Mesendoderm (in vitro differentiated cells): ENCODE results near the gene ARL14EPL. TPM values are rescaled to one million over a fixed set of nuclear protein-coding genes. Genes with fewer than 3 reads are reported as not detected.

Source experiments
- DNase-seq: peaks from one replicate; pipeline ENCODE4 v3.0.0; 2013
- H2AK5ac ChIP-seq: 2 replicates; pipeline ENCODE4 v1.6.1; 2013; ENCODE audit warnings: low read length, inconsistent platforms
- H2BK120ac ChIP-seq: 2 replicates; pipeline ENCODE4 v1.6.1; 2013; ENCODE audit warnings: low read depth, mild to moderate bottlenecking, low read length, moderate library complexity, mixed read lengths
- H2BK15ac ChIP-seq: replicated peaks from 2 replicates; pipeline ENCODE4 v1.6.1; 2013; ENCODE audit warnings: low read depth, mild to moderate bottlenecking, moderate library complexity
- H2BK5ac ChIP-seq: 2 replicates; pipeline ENCODE4 v1.6.1; 2013; ENCODE audit warnings: low read length, inconsistent platforms
- H3K18ac ChIP-seq: 2 replicates; pipeline ENCODE4 v1.6.1; 2013; ENCODE audit warnings: mild to moderate bottlenecking, low read length, mixed read lengths
- H3K23ac ChIP-seq: one replicate; pipeline ENCODE4 v1.6.1; 2013; ENCODE audit warnings: low read length
- H3K27ac ChIP-seq: 2 replicates; pipeline ENCODE4 v1.5.1; 2013; ENCODE audit warnings: low read depth, mild to moderate bottlenecking, inconsistent platforms, low read length, moderate library complexity
- H3K27me3 ChIP-seq: 2 replicates; pipeline ENCODE4 v1.6.1; 2013; ENCODE audit warnings: low read length, control low read depth, mild to moderate bottlenecking, inconsistent platforms; ENCODE audit not compliant: insufficient read depth, poor library complexity
- H3K36me3 ChIP-seq: 2 replicates; pipeline ENCODE4 v1.6.1; 2013; ENCODE audit warnings: low read length, inconsistent platforms; ENCODE audit not compliant: control insufficient read depth, insufficient read depth
- H3K4ac ChIP-seq: one replicate; pipeline ENCODE4 v1.6.1; 2013; ENCODE audit warnings: low read depth, mild to moderate bottlenecking, low read length, moderate library complexity
- H3K4me1 ChIP-seq: 2 replicates; pipeline ENCODE4 v1.6.1; 2013; ENCODE audit warnings: low read depth, low read length, inconsistent platforms; ENCODE audit not compliant: control insufficient read depth
- H3K4me2 ChIP-seq: 2 replicates; pipeline ENCODE4 v1.6.1; 2013; ENCODE audit warnings: low read length
- H3K4me3 ChIP-seq: 2 replicates; pipeline ENCODE4 v1.5.1; 2013; ENCODE audit warnings: mild to moderate bottlenecking, low read length
- H3K56ac ChIP-seq: one replicate; pipeline ENCODE4 v1.6.1; 2013; ENCODE audit warnings: low read length
- H3K79me1 ChIP-seq: 2 replicates; pipeline ENCODE4 v1.6.1; 2013; ENCODE audit warnings: low read length, inconsistent platforms
- H3K79me2 ChIP-seq: 2 replicates; pipeline ENCODE4 v1.6.1; 2013; ENCODE audit warnings: mild to moderate bottlenecking, low read length; ENCODE audit not compliant: control insufficient read depth, insufficient read depth
- H3K9ac ChIP-seq: 2 replicates; pipeline ENCODE4 v1.6.1; 2013; ENCODE audit warnings: low read length, inconsistent platforms
- H4K5ac ChIP-seq: one replicate; pipeline ENCODE4 v1.6.1; 2013; ENCODE audit warnings: low read length
- H4K8ac ChIP-seq: one replicate; pipeline ENCODE4 v1.6.1; 2013; ENCODE audit warnings: low read depth, mild to moderate bottlenecking, control low read depth, low read length, moderate library complexity
- WGBS: extraction: QIAGEN DNeasy Blood & Tissue Kit; methylation state at CpG from one replicate; pipeline ENCODE4 v1.1.7; 2013; ENCODE audit warnings: low lambda C conversion rate, missing lambda C conversion rate; ENCODE audit not compliant: insufficient coverage; ENCODE audit errors: extremely low coverage; 5-methylcytosine and 5-hydroxymethylcytosine counted together
- polyA plus RNA-seq, 2 experiments: library from polyadenylated mRNA; stranded (reverse); fragments of 200-250 nt; gene quantifications; one replicate each; pipeline ENCODE4 v1.2.3, GENCODE V29; 2013

The ARL14EPL gene
- not detected for polyA plus RNA-seq (2013, experiment 1 of 2)
- polyA plus RNA-seq (2013, experiment 2 of 2): not detected

DNA sequence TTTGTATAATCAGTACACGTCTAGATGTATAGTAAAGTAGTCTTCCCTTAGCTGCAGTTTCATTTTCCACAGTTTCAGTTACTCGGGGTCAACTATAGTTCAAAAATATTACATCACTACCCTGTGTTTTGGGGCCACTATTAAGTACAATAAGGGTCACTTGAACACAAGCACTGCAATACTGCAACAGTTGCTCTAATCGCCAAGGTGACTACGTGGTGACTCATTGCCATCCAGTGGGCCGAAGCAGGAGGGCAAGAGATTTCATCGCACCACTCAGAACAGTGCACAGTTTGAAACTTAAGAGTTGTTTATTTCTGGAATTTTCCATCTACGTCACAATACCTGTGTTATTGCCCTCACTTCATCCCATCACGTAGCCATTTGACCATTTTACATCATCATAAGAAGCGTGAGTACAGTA, at the start of gene ARL14EPL:
Gene ARL14EPL, plus strand, starts transcription at position 379 of the 424 bp plus-strand sequence. CDS start 18,994 bp downstream, outside the sequence.
- Histone ChIP-seq H3K56ac (no peak within 1 kb of the TSS), H3K27ac (no peak within 1 kb of the TSS)
- no CpG with 5 or more reads among the region's 9 CpGs for WGBS

GRCh38 chr5:115983519-115983918, 48.8 kb upstream of the ARL14EPL start:
- Histone ChIP-seq H4K8ac (no peak overlapping the region), H3K56ac (no peak overlapping the region), H4K5ac (no peak overlapping the region), H3K4me3 (no peak overlapping the region), H3K23ac (no peak overlapping the region), H3K4ac (no peak overlapping the region), H2BK5ac (no peak overlapping the region), H3K27me3 (no peaks in the 10 kb centered on the region), H2BK120ac (no peak overlapping the region), H2BK15ac (no peak overlapping the region), H3K79me2 (no peaks in the 10 kb centered on the region), H3K4me2 (no peak overlapping the region), H3K27ac (no peak overlapping the region), H3K79me1 (no peaks in the 10 kb centered on the region), H3K36me3 (no peaks in the 10 kb centered on the region), H2AK5ac (no peak overlapping the region), H3K18ac (no peak overlapping the region), H3K4me1 (no peaks in the 10 kb centered on the region), H3K9ac (no peak overlapping the region)
- no peak for DNase-seq
- no CpG with 5 or more reads among the region's 1 CpG for WGBS

More for the DNA sequence above, at the start of gene ARL14EPL:
- Histone ChIP-seq H3K4me1 (no peaks in the 10 kb centered on the region), H3K4me2 (no peak within 1 kb of the TSS), H3K79me1 (no peaks in the 10 kb centered on the region), H3K27me3 (no peaks in the 10 kb centered on the region), H3K36me3 (no peaks in the 10 kb centered on the region), H2BK15ac (no peak within 1 kb of the TSS), H2BK5ac (no peak within 1 kb of the TSS), H3K4ac (no peak within 1 kb of the TSS), H3K9ac (no peak within 1 kb of the TSS), H3K18ac (no peak within 1 kb of the TSS), H2BK120ac (no peak within 1 kb of the TSS), H3K4me3 (no peak within 1 kb of the TSS), H4K8ac (no peak within 1 kb of the TSS), H3K79me2 (no peaks in the 10 kb centered on the region), H3K23ac (no peak within 1 kb of the TSS), H4K5ac (no peak within 1 kb of the TSS), H2AK5ac (no peak within 1 kb of the TSS)
- DNase-seq: peak; percentile 68

DNA sequence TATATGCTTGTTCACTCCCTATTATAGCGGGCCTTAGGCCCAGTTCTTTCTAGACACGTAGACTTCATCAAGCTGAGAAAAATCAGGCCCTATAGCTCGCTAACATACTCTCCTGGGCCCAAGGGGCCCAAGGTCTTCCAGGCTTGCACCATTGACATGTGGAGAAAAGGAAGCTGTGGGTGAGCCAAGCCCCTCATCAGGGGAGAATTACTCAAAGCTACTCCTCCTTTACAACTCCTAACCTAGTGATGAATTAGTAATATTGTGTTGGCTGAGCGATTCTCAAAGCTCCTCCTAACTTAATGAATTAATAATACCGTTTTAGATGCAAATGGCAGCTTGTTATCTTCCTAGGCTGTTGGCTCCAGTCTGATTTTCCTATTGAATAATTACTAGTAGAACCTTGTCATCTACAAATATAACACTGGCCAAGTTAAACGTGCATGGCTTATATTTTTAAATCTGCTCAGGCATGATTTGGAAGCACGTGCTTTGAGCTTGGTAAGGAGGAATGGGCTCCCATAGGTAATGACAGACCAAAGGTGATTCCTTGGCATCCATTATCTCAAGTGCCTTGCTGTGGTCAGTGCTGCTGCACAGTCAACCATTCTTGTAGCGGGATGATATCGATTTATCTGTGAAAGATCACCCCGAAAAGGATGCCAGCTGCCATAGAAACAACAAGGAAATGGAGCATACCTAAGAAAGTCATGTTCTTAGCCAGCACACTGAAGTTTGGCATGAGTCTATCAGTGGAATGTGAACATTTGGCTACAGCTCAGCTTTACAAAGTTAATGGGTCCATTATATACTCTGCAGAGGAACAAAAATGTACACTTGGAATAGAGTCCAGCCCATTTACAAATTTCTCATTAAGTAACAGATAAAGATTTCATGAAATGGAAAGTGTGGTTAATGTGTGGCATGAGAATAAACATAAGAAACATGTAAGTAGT, 46.2 kb upstream of the ARL14EPL start:
- H3K9ac ChIP-seq: no peak overlapping the region
- WGBS: no CpG with 5 or more reads among the region's 10 CpGs
- H3K18ac ChIP-seq: no peak overlapping the region
- H3K27ac ChIP-seq: no peak overlapping the region
- H3K4me3 ChIP-seq: no peak overlapping the region
- H3K79me2 ChIP-seq: no peaks in the 10 kb centered on the region
- no peak overlapping the region for H2BK15ac ChIP-seq
- H3K4ac ChIP-seq: no peak overlapping the region
- H4K5ac ChIP-seq: no peak overlapping the region
- no peak overlapping the region for H3K23ac ChIP-seq
- H3K4me1 ChIP-seq: no peaks in the 10 kb centered on the region
- no peaks in the 10 kb centered on the region for H3K36me3 ChIP-seq
- H3K56ac ChIP-seq: no peak overlapping the region
- H3K79me1 ChIP-seq: no peaks in the 10 kb centered on the region
- H2AK5ac ChIP-seq: no peak overlapping the region
- no peak overlapping the region for H2BK5ac ChIP-seq
- no peak for DNase-seq
- no peak overlapping the region for H3K4me2 ChIP-seq
- H4K8ac ChIP-seq: no peak overlapping the region
- no peaks in the 10 kb centered on the region for H3K27me3 ChIP-seq
- no peak overlapping the region for H2BK120ac ChIP-seq

GRCh38 chr5:115988002-115988401, 44.3 kb upstream of the ARL14EPL start:
- no peak overlapping the region for H3K4me3 ChIP-seq
- no peak overlapping the region for H3K18ac ChIP-seq
- no peak for DNase-seq
- H3K27ac ChIP-seq: no peak overlapping the region
- H3K23ac ChIP-seq: no peak overlapping the region
- H3K9ac ChIP-seq: no peak overlapping the region
- WGBS: no CpG with 5 or more reads among the region's 2 CpGs
- H3K79me2 ChIP-seq: no peaks in the 10 kb centered on the region
- H2BK5ac ChIP-seq: no peak overlapping the region
- no peaks in the 10 kb centered on the region for H3K4me1 ChIP-seq
- no peak overlapping the region for H4K5ac ChIP-seq
- no peak overlapping the region for H2BK15ac ChIP-seq
- no peaks in the 10 kb centered on the region for H3K27me3 ChIP-seq
- no peak overlapping the region for H3K4ac ChIP-seq
- H4K8ac ChIP-seq: no peak overlapping the region
- no peak overlapping the region for H3K56ac ChIP-seq
- no peak overlapping the region for H3K4me2 ChIP-seq
- H3K79me1 ChIP-seq: no peaks in the 10 kb centered on the region
- H2BK120ac ChIP-seq: no peak overlapping the region
- no peaks in the 10 kb centered on the region for H3K36me3 ChIP-seq
- H2AK5ac ChIP-seq: no peak overlapping the region

DNA sequence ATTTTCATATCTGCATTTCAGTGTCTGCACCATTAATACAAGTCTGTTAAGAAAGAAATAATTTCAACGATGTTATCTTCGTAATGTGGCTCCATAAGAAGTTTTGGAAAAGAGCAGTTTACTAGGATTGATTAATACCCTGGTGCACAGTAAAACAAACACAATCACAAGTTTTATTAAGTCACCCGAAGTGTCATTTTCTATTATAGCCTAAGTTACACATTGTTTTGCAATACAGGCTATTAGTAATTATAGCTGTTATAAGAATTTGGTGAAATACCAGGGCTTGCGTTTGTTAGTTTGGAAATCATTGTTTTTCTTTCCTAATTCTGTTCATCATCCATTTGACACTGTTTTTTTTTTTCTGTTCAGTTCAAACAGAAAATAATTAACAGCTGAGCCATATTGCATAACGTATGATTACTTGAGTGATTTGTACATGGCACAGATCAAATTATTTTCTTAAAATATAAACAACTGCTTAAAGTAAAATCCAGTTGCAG, 39.4 kb upstream of the ARL14EPL start:
- Histone ChIP-seq H3K79me1 (no peaks in the 10 kb centered on the region), H2AK5ac (no peak overlapping the region), H3K4me3 (no peak overlapping the region), H2BK15ac (no peak overlapping the region), H3K23ac (no peak overlapping the region), H2BK120ac (no peak overlapping the region), H3K79me2 (no peaks in the 10 kb centered on the region), H4K5ac (no peak overlapping the region), H3K4ac (no peak overlapping the region), H3K4me2 (no peak overlapping the region), H3K56ac (no peak overlapping the region), H3K9ac (no peak overlapping the region), H3K18ac (no peak overlapping the region), H4K8ac (no peak overlapping the region), H2BK5ac (no peak overlapping the region), H3K27me3 (no peaks in the 10 kb centered on the region), H3K4me1 (no peaks in the 10 kb centered on the region), H3K36me3 (no peaks in the 10 kb centered on the region), H3K27ac (no peak overlapping the region)
- no peak for DNase-seq
- no CpG with 5 or more reads among the region's 5 CpGs for WGBS
